HTERT RPE-1 (cell line): ENCODE results near the gene CMSS1.

Source experiments
- in situ Hi-C: fragments of 300-500 bp; cut with MboI; formaldehyde crosslinking; loops from 4 replicates; pipeline ENCODE4 v1.14.3; 2020; ENCODE audit warnings: low sequenced_read_pairs

The CMSS1 gene

DNA sequence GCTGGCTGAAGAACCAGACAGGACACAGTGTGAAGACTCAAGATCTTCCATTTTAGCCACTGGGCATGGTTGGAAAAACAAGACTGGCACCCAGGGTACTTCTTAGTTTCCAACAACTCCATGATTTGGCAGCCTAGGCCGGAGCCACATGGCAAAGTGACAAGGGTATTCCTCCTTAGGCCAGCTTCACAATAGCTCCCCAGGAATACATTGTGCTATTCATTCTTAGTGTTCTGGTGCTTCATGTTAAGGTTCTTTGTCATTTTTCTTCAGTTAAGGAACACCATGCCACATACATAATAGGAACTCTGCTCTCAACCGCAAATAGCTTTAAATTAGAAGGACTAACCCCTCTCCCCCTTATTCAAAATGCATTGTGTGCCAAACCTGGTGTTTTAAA lies 304.7 kb downstream of the CMSS1 start:
- in situ Hi-C loops, result no loop called here

DNA sequence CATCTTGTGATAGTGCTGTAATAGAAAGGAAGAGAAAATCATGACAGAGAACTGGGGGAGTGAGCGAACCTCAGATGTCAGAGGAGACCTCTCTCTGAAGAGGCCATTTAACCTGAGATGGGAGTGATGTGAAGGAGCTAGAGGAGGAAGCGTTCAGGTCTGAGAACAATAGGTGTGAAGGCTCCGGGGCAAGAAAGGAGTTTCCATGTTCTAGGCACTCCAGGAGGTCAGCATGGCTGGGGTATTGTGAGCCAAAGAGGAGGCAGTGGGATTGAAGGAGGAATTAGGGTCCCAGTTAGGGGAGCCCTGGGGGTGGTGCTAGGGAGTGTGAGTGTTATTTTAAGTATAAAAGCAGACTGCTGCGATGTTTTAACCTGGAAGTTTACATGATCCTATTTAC lies 305.4 kb downstream of the CMSS1 start:
- in situ Hi-C loops, result no loop called here

DNA sequence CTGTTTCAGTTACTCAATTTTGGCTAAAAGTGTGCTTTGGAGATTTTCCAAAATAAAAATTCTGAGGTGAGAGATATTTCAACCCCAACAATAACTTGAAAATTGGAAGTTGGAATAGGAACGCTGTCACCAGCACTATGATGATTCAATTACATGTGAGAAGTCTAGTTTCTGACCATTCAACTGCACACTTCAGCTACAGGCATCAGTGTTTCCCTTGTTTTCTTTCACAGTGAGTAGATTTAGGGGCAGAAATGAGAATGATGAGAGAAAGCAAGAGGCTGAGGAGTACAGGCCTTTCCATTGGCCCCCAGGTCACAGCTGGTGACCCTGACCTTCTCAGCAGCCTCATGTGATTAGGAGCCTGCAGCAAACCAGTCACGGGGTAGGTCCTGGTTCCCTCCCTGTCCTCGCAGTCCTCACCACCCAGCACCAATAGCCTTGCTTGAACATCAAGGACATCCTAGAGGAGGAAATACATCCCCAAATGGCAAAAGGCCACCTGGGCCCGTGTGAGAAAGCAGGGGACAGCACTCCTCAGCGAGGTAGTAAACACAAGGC lies 306.6 kb downstream of the CMSS1 start:
- in situ Hi-C loops, result no loop called here

DNA sequence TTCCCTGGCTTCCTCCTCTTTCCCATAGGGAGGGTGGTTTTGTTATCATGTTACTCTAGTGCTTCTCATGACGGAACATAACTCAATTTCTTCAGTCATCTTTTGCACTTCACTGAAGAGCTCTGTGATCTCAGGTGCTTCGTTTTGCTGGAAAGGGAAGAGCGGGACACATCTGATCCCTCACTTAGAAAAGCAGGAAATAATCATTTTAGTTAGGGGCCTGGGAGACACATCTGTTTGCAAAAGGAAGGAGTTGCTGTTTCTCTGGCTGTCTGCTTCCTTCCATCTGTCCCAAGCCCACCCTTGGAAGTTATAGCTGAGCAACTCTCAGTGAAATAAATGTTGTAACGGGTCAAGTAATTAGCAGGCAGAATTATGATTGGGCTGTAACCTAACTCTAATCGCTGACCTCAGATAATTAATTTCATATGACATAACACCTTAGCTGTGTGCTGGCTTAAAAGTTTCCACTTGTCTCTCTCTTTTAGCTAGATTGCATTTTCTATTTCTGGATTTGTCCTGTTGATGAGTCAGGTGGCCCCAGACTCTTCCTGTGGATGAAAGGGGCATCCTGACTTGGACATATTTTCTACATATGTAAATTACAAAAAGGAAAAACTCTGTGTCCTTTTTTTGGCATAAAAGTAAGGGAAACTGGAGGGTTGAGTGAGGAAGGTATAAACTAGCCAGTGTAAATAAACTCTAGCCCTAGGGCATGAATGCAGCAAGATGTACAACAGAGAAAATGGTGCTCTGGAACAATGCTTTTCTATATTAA lies 307.7 kb downstream of the CMSS1 start:
- in situ Hi-C loops, result no loop called here

DNA sequence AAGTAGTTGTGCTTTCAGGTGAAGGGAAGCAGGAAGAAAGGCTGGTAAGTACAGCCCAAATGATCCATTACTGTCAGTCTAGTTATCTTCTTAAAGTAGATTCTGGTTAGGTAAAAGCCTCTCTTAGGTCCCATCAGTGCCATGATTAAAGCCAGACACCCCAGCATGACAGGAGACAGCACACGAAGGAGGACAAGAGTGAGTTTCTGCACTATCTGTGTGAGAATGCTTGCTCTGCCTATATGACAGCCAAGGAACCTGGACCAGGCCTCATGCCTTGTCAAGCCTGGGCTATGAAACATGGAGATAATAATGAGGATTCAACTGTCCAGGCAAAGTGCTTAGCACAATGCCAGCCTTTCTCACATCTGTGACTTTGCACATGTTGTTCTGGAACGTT lies 310.1 kb downstream of the CMSS1 start:
- in situ Hi-C loops, result no loop called here

DNA sequence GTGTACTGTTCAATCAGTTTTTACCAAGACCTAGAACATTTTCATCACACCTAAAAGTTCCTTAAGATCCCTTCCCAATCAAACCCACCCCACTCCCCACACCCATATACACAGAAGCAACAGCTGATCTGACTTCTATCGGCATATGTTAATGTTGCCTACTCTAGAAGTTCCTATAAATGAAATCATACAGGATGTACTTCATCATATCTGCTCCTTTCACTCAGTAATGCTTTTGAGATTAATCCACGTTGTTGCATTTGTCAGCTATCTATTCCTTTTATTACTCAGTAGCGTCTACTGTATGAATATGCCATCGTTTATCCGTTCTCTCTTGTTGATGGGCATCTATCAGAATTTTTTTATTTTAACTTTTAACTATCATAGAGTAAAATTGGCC lies 310.9 kb downstream of the CMSS1 start:
- in situ Hi-C loops, result no loop called here

DNA sequence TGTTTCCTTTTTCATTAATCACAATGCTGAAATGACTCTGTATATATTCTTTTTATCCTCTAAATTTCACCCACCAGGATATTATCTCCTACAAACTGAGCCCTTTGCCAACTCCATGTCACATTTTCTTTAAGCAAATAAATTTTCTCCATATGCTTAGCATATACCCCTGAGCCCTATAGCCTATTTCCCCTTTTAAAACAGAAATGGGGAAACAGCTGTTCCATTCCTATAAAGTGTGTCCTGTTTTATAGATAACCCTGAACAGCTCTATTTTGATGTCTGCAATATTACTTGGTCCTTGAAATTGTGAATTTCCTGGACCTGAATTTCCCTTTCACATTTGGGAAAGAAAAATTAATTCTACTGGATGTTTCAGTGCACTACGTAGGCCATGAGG lies 312.3 kb downstream of the CMSS1 start:
- in situ Hi-C loops, result no loop called here

DNA sequence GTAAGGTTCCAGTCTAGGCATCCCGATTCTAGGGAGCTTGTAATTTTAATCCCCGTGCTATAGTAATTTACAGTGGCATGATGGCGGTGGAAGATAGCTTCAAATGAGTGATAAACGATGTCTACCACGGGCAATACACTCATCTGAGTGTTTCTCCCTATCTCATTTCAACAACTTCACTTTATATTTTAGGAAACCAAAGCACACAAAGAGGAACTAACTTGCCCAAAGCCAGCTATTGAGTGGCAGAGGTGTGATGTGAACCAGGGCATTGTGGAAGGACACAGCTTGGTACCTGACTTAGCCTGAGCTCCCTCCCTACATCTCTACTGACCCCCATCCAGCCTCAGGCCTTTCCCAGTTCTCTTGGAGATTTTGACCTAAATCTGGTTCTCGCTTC lies 313.6 kb downstream of the CMSS1 start:
- in situ Hi-C loops, result no loop called here

DNA sequence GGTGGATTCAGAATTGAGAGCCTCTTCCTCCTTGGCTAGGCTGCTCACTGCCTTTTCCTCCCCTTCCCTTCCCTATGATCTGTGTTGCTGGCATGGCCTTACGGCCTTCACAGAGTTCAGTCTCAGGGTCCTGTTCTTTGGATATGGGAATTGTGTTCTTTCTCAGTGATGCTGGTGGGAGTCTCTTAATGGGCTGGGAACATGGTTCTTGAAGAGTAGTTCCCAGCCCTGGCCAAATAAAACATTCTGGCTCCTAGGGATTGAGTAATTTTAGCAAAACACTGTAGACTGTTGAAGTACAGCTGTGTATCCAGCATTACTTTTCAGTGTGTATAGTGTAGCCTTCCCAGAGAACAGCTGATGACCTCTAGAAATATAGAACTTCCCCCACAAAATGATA lies 319.3 kb downstream of the CMSS1 start:
- in situ Hi-C loops, result no loop called here

DNA sequence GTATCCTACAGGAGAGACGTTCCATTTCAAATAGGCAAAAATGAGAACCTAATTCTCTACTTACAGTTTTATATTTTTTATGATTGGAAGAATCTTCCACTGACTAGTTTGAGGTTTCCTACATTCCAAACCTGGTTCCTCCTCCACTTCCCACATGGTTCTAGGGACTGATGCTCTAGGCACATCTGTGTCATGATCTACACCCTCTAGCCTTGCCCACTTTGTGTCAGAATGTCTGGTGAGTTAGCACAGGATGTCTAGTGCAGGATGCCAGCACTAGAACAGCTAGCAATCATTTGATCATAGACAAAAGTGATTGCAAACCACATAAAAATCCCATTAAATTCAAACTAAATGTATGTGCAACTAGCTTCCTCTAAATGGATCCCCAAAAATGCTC lies 323.3 kb downstream of the CMSS1 start:
- in situ Hi-C loops, result no loop called here

DNA sequence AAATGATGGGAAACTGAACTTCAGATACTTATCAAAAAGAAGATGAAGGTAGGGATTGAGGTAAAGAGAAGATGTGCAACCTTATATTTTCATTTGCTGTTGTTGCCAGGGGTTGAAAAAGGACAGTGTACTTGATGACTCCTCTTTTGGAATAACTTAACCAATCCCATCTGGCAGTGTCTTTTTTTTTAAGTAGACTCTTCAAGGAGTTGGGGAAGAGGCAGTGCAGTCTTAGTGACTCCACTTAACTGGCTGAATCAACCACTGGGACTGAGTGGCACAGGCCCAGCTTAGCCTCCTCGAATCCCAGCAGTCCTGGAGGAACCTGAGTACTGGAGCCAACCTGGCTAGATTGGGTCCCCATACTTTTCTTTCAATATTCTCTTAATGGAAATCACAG lies 323.9 kb downstream of the CMSS1 start:
- in situ Hi-C loops, result no loop called here

DNA sequence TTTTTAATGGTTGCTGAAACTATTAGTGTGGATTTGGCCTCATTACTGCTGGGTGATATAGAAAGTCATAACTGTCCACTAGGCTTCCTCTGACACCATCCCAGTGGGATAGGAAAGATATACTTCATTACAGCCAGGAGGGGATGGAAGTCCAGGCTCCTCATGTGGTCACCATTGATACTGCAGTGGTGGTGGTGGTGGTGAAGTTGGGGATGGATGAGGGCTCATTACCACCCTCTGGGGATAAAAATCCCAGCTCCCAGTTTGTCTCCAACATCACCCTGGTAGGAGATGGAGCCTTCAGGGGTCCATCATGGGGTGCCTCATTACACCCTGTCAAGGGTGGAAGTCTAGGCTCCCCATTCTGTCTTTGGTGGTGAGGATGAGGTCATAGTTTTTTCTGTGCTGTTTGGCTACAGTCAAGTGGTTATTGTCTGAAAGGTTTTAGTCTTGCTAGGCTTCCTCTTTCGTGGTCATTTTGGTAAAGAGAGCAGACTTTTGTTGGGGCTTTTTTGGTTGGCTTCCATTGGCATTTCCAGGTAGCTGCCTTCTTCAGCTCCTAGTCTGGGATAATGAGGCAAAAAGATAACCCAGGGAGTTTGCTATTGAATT lies 326.7 kb downstream of the CMSS1 start:
- in situ Hi-C loops, result no loop called here

DNA sequence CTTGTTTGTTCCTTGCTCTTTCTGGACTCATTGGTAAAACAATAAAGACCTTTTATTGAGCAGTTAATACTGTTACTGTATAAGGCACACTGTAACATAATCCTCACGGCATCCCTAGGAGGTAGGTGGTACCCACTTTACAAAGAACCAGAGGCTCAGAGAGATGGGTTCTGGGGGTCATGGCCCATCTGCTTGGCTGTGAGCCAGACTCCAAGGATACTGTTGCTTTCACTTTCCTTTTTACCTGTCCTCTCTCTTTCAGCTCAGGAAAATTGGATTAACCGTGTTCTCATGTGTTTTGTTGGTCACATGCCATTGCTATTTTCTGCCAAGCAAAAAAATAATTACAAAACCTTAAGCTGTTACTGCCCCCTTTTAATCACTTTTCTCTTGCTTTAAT lies 331.5 kb downstream of the CMSS1 start:
- in situ Hi-C loops, result no loop called here

DNA sequence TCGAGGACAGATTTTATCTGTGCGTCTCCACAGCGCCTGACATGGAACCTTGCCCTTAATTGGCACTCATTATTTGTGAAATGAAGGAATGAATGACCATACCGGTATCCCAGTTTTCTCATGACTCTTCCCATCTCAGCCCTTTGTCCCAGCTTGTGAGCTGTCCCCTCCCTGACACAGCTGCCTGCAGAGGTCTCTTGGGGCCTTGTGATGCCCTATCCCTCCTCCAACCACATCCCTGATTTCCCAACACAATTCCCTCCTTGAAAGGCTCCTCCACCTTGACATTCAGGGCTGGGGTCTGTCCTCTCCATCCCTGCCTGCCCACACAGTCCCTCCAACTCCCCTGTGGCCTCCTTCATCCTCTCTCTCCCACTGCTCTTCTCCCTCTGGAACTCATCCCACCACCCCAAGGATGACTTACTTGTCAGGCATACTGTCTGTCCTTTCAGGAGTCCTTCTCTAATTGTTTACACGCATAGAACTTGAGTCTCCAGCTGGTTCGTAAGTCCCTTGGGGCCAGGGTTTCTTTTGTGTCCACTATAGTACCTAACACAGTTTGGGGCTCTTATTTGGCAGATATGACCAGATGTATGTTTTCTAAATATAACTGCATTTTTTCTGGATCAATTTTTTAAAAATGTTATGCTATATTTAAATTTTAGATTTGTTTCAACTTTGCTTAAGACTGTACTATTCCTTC lies 332.2 kb downstream of the CMSS1 start:
- in situ Hi-C loops, result no loop called here

DNA sequence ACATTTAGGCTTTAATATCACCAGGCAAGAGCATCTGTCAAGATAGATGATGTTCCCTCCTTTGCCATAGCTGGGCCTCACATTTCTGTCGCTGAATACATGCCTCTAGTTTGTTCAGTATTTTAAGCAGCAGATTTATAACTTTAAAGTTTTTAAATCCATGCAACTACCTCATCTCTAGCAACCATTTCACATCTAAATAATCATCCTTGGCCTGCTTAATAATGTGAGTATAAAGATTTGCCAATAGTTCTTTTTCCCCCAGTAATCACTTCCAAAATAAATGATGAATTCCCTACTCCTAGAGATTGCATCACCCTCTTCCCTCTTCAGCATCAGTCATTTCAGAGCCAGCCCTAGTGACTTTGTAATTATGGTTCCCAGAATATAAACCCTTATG lies 332.8 kb downstream of the CMSS1 start:
- in situ Hi-C loops, result no loop called here

DNA sequence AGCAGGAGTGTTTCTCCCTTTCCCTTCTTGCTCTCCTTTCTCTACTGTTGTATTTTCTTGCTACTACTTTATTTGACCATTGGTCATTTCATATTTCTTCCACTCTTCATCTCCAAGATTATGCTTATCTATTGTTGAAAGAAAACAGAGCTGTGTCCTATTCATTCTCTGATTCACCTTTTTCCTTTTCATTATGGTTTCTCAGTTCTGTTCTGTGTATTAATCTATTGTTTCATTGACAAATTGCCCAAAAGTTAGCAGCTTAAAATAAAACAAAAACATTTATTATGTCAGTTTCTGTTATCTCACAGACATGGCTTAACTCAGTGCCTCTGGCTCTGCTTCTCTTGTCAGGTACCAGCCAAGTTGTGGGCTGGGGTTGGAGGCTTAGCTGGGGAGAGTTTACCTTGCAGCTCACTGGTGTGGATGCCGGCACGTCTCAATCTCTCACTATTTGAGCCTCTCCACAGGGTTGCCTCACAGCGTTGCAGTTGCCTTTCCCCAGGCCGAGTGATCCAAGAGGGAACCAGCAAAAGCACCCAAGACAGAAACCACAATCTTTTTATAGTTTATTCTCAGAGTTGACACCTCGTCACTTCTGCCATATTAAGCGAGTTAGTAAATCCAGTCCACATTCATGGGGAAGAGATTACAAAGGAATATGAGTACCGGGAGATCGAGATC lies 333.5 kb downstream of the CMSS1 start:
- in situ Hi-C loops, result no loop called here

DNA sequence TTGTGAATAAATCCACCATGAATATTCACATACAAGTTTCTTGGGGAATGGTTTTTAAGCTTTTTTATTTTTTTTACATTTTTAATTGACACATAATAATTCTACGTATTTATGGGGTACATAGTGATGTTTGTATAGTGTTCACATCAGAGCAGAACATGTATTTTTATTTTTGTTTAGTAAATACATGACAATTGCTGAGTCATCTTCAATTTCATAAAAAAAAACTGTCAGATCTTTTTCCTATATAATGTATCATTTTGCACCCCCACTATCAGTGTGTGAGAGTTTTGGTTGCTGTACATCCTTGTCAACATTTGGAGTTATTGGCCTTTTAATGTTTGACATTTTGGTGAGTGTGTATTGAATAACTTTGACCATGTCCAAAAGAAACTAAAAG lies 336.5 kb downstream of the CMSS1 start:
- in situ Hi-C loops, result no loop called here

DNA sequence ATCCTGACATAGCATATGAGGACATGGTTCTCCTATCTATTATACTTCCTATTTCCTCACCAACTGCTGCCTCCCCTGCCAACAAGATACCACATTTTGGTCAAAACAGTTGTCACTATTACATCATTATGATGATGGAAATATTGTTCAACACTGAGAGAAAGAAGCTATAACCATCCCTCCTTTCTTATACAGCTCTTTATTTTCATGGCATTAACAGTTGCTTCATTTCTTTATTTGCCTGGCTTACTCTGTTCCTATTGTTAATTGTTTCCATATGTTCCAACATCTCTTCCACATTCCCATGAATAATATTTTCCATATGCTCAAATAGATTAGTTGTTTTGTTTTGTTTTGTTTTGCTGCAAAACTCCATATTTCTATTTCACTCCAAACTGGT lies 337.5 kb downstream of the CMSS1 start:
- in situ Hi-C loops, result no loop called here

DNA sequence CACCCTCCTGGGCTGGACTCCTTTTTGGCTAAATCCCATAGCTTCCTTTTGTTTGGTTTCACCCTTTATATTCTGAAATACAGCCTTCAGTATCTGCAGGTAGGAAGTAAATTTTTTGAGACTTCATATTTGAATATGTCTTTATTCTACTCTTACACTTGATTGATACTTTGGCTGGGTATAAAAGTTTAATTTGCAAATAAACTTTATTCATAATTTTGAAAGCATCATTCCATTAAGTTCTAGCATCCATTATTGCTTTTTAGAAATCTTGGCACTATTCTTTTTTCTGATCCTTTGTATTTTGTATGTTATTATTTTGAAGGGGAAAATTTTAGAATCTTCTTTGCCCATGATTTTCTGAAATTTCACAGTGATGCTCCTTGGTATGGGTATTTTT lies 337.9 kb downstream of the CMSS1 start:
- in situ Hi-C loops, result no loop called here

DNA sequence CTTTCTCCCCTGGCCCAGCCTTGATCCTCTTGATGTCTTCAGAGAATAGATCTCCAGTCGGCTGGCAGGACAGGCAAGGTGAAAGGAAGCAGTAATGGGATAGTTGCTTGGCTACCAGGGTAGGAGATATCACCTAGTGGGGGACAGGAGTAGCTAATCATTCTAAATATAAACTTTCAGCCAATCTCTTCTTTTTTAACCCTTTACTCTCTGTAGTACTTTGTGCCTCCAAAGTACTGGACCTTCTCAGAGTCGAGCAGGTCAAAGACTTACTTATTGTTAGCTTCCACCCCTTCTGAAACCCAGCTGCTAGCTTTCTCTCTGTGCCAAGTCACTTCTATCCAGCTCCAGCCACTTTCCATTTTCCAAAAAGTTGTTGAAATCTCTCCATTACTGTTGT lies 340.0 kb downstream of the CMSS1 start:
- in situ Hi-C loops, result no loop called here

DNA sequence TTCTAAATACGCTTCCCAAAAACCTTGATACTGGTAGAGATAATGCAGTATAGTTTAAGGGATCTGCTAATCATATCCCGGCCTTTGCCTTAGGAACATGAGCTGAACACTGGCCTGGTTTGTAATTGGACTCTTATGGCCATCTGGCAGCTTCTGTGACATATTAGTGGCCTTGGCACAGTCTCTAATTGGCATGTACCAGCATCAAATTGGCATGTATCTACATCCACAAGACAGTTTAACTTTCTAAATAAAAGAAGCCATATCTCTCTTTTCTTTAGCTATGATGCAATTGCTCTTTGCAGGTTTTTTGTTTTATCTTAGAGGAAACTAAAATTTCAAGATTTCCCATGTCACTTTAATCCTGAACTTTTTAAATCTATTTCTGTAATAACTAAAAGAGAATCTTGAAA lies 341.3 kb downstream of the CMSS1 start:
- in situ Hi-C loops, result no loop called here
